BE2C (cell line): ENCODE data around the gene MDK.

Experiments
- DNase-seq: peaks from one replicate; pipeline ENCODE4 v3.0.0-alpha.2; 2020
- H3K27me3 ChIP-seq: fragments of 250-450 bp; sonication (Bioruptor Pico); 2 replicates; pipeline ENCODE4 v1.5.1; 2020; ENCODE audit warnings: mild to moderate bottlenecking
- H3K36me3 ChIP-seq: fragments of 250-450 bp; sonication (Bioruptor Pico); 2 replicates; pipeline ENCODE4 v1.5.1; 2020; ENCODE audit warnings: mild to moderate bottlenecking
- H3K4me1 ChIP-seq: fragments of 250-450 bp; sonication (Bioruptor Pico); 2 replicates; pipeline ENCODE4 v1.5.1; 2020
- H3K4me3 ChIP-seq: 2 replicates; pipeline ENCODE4 v1.5.1; 2011; ENCODE audit warnings: low read depth, low read length
- H3K9me3 ChIP-seq: fragments of 250-450 bp; sonication (Bioruptor Pico); 2 replicates; pipeline ENCODE4 v1.5.1; 2020
- CTCF ChIP-seq: IDR thresholded peaks from 2 replicates; pipeline ENCODE4 v1.5.1; 2012; ENCODE audit warnings: mild to moderate bottlenecking, low read depth, low read length

Gene MDK

DNA sequence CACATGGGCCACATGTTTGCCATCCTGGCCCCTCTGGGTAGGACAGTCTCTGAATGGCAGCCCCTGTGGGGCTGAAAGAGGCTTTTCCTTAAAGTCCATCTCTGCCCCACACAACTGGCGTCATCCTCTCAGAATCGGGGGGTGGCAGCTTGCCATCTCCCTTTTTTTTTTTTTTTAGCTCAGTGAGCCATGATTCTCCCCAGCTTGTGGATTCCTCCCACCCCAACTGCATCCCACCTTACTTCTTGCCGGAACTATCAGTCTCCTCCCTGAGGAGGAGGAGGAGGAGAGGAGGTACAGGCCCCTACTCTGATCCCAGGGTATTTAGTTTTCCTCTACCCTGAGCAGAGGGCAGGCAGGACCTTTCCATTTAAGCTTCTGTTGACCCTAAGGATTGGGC is 30.8 kb upstream of the MDK start:
- TF ChIP-seq CTCF, result no peak
- DNase-seq, result no peak
- Histone ChIP-seq H3K9me3 (no peaks in the 10 kb centered on the region), H3K27me3 (no peaks in the 10 kb centered on the region), H3K4me1 (peaks cover 2% of the 10 kb centered on the region; the same call in 1 of the 2 replicates), H3K36me3 (no peaks in the 10 kb centered on the region), H3K4me3 (no peak overlapping the region)

- no peaks in the 10 kb centered on the region for H3K27me3 ChIP-seq
- no peaks in the 10 kb centered on the region for H3K9me3 ChIP-seq
- H3K36me3 ChIP-seq, result no peaks in the 10 kb centered on the region
- no peak overlapping the region for H3K4me3 ChIP-seq
- DNase-seq, result no peak
- peaks cover 2% of the 10 kb centered on the region; the same call in 1 of the 2 replicates for H3K4me1 ChIP-seq
- no peak for TF ChIP-seq CTCF
These were observed 30.3 kb upstream of the MDK start for GRCh38 chr11:46351148-46351547.

- Histone ChIP-seq H3K36me3 (no peaks in the 10 kb centered on the region), H3K4me1 (peaks cover 2% of the 10 kb centered on the region; the same call in 1 of the 2 replicates), H3K9me3 (no peaks in the 10 kb centered on the region), H3K27me3 (no peaks in the 10 kb centered on the region), H3K4me3 (no peak overlapping the region)
- TF ChIP-seq CTCF, result no peak
- DNase-seq, result no peak
These were observed 29.9 kb upstream of the MDK start for GRCh38 chr11:46351606-46352005.

GRCh38 chr11:46352063-46352841 is 29.2 kb upstream of the MDK start:
- no peaks in the 10 kb centered on the region for H3K27me3 ChIP-seq
- peaks cover 2% of the 10 kb centered on the region; the same call in 1 of the 2 replicates for H3K4me1 ChIP-seq
- no peaks in the 10 kb centered on the region for H3K36me3 ChIP-seq
- peak; percentile 53 for DNase-seq
- TF ChIP-seq CTCF, result peak; percentile 70
- H3K9me3 ChIP-seq, result no peaks in the 10 kb centered on the region
- no peak overlapping the region for H3K4me3 ChIP-seq

DNA sequence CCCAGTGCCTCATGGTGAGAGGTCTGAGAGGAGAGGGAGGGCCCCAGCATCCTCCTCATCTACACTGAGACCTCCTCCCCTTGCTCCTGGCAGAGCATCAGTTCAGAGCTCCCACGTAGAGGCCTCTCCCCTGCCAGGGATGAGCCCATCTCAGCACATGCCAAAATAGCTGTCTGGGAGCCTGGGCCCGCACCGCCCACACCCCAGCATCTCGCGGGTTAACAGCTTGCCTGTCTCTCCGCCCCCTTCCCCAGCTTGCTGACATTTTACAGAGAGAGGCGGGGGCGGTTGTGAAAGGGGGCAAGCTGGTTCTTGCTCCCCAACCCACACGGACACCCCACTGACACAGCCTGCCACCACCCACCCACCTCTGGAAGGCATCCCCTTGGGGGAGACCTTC is 27.8 kb upstream of the MDK start:
- Histone ChIP-seq H3K27me3 (no peaks in the 10 kb centered on the region), H3K36me3 (no peaks in the 10 kb centered on the region)
- no peak for DNase-seq

More for the DNA sequence above, 27.8 kb upstream of the MDK start:
- Histone ChIP-seq H3K4me1 (peaks cover 2% of the 10 kb centered on the region; the same call in 1 of the 2 replicates), H3K4me3 (no peak overlapping the region), H3K9me3 (no peaks in the 10 kb centered on the region)
- no peak for TF ChIP-seq CTCF
